ENCODE measurements around the gene PCGF6.

The PCGF6 gene

GRCh38 chr10:103396067-103396788 lies 45.3 kb upstream of the PCGF6 start, which contains the start of the genes ATP5MK and PDCD11:
ATP5MK (minus strand) TSS chr10:103396475; CDS start chr10:103392457, 4,018 bp downstream.
PDCD11 (plus strand) TSS chr10:103396626; CDS start chr10:103398427, 1,801 bp downstream.
- H3K9ac ChIP-seq (ENCODE audit: low read length), result peak within 1 kb of the TSS; percentile 93
- no peaks in the 10 kb centered on the region for H3K9me2 ChIP-seq (ENCODE audit: low read depth, low read length)
- peak within 1 kb of the TSS; percentile 22 for H3K27ac ChIP-seq (ENCODE audit: low read depth, low read length, poor library complexity, severe bottlenecking)
- 0 out of 2 replicates have a peak within 1 kb of the TSS, but pooled peaks have one; percentile 26 for H2AFZ ChIP-seq (ENCODE audit: low read length)
- H3K36me3 ChIP-seq (ENCODE audit: insufficient read depth, low read length), result peaks cover 55% of the 10 kb centered on the region
- H3K4me3 ChIP-seq (ENCODE audit: low read depth, low read length, poor library complexity, severe bottlenecking), result peak within 1 kb of the TSS; percentile 85
- TF ChIP-seq EZH2 (IDR thresholded peaks at IDR 0.05; ENCODE audit: borderline replicate concordance, low read length), result no peak
- TF ChIP-seq CTCF (IDR thresholded peaks at IDR 0.05; ENCODE audit: low read length), result no peak; the same call in 1 of the 2 replicates
- H3K79me2 ChIP-seq (ENCODE audit: insufficient read depth, low read length), result peaks cover 46% of the 10 kb centered on the region
- H3F3A ChIP-seq (ENCODE audit: insufficient read depth, low read length), result no peaks in the 10 kb centered on the region
- H3K9me3 ChIP-seq (ENCODE audit: low read length), result no peaks in the 10 kb centered on the region
- no peaks in the 10 kb centered on the region for H4K20me1 ChIP-seq (ENCODE audit: insufficient read depth, low read length)
- peak within 1 kb of the TSS; percentile 78 for H3K4me2 ChIP-seq (ENCODE audit: low read length)
- peaks cover 31% of the 10 kb centered on the region for H3K4me1 ChIP-seq (ENCODE audit: insufficient read depth, low read length, severe bottlenecking)
- no peaks in the 10 kb centered on the region for H3K27me3 ChIP-seq (ENCODE audit: insufficient read depth, low read length)

GRCh38 chr10:103395754-103396066 lies 44.8 kb upstream of the PCGF6 start:
- no peak overlapping the region for H3K27ac ChIP-seq (ENCODE audit: low read depth, low read length, poor library complexity, severe bottlenecking)
- H3F3A ChIP-seq (ENCODE audit: insufficient read depth, low read length), result no peaks in the 10 kb centered on the region
- no peak overlapping the region for H2AFZ ChIP-seq (ENCODE audit: low read length)
- TF ChIP-seq EZH2 (IDR thresholded peaks at IDR 0.05; ENCODE audit: borderline replicate concordance, low read length), result no peak
- TF ChIP-seq CTCF (IDR thresholded peaks at IDR 0.05; ENCODE audit: low read length), result no peak
- H3K9me3 ChIP-seq (ENCODE audit: low read length), result no peaks in the 10 kb centered on the region
- no peaks in the 10 kb centered on the region for H4K20me1 ChIP-seq (ENCODE audit: insufficient read depth, low read length)
- H3K79me2 ChIP-seq (ENCODE audit: insufficient read depth, low read length), result peaks cover 46% of the 10 kb centered on the region
- peaks cover 31% of the 10 kb centered on the region for H3K4me1 ChIP-seq (ENCODE audit: insufficient read depth, low read length, severe bottlenecking)
- H3K9ac ChIP-seq (ENCODE audit: low read length), result peak overlapping the region; percentile 92
- no peaks in the 10 kb centered on the region for H3K9me2 ChIP-seq (ENCODE audit: low read depth, low read length)
- peaks cover 57% of the 10 kb centered on the region for H3K36me3 ChIP-seq (ENCODE audit: insufficient read depth, low read length)
- H3K4me3 ChIP-seq (ENCODE audit: low read depth, low read length, poor library complexity, severe bottlenecking), result peak overlapping the region; percentile 85
- peak overlapping the region; percentile 78 for H3K4me2 ChIP-seq (ENCODE audit: low read length)
- no peaks in the 10 kb centered on the region for H3K27me3 ChIP-seq (ENCODE audit: insufficient read depth, low read length)

- TF ChIP-seq EZH2 (IDR thresholded peaks at IDR 0.05; ENCODE audit: borderline replicate concordance, low read length) (no peak), CTCF (IDR thresholded peaks at IDR 0.05; ENCODE audit: low read length) (no peak)
- H3K9me3 ChIP-seq (ENCODE audit: low read length), result no peaks in the 10 kb centered on the region
- no peaks in the 10 kb centered on the region for H3K9me2 ChIP-seq (ENCODE audit: low read depth, low read length)
- peaks cover 46% of the 10 kb centered on the region for H3K79me2 ChIP-seq (ENCODE audit: insufficient read depth, low read length)
- H3K4me2 ChIP-seq (ENCODE audit: low read length), result no peak overlapping the region
- no peak overlapping the region for H2AFZ ChIP-seq (ENCODE audit: low read length)
- peaks cover 57% of the 10 kb centered on the region for H3K36me3 ChIP-seq (ENCODE audit: insufficient read depth, low read length)
- H3K27me3 ChIP-seq (ENCODE audit: insufficient read depth, low read length), result no peaks in the 10 kb centered on the region
- H3K27ac ChIP-seq (ENCODE audit: low read depth, low read length, poor library complexity, severe bottlenecking), result no peak overlapping the region
- peaks cover 31% of the 10 kb centered on the region for H3K4me1 ChIP-seq (ENCODE audit: insufficient read depth, low read length, severe bottlenecking)
- no peaks in the 10 kb centered on the region for H3F3A ChIP-seq (ENCODE audit: insufficient read depth, low read length)
- no peaks in the 10 kb centered on the region for H4K20me1 ChIP-seq (ENCODE audit: insufficient read depth, low read length)
- H3K9ac ChIP-seq (ENCODE audit: low read length), result no peak overlapping the region
- no peak overlapping the region for H3K4me3 ChIP-seq (ENCODE audit: low read depth, low read length, poor library complexity, severe bottlenecking)
These were observed 43.2 kb upstream of the PCGF6 start for GRCh38 chr10:103394180-103394579.
